Ishikawa (cell line): ENCODE results near the gene ATP6V0C.

Experiments used
- RAD21 ChIP-seq: IDR thresholded peaks from 2 replicates; pipeline ENCODE4 v1.6.1; 2012; ENCODE audit warnings: low read depth
- USF1 ChIP-seq: IDR thresholded peaks from 2 replicates; pipeline ENCODE4 v1.6.1; 2012
- ZBTB7A ChIP-seq: IDR thresholded peaks from 2 replicates; pipeline ENCODE4 v1.6.1; 2012; ENCODE audit warnings: low read depth

GRCh38 chr16:2505695-2506094 is 8.1 kb upstream of the ATP6V0C start:
- no peak for TF ChIP-seq RAD21
- no peak for TF ChIP-seq ZBTB7A
- no peak for TF ChIP-seq USF1
